Measurements from ENCODE around the gene ACVRL1.

The ACVRL1 gene

DNA sequence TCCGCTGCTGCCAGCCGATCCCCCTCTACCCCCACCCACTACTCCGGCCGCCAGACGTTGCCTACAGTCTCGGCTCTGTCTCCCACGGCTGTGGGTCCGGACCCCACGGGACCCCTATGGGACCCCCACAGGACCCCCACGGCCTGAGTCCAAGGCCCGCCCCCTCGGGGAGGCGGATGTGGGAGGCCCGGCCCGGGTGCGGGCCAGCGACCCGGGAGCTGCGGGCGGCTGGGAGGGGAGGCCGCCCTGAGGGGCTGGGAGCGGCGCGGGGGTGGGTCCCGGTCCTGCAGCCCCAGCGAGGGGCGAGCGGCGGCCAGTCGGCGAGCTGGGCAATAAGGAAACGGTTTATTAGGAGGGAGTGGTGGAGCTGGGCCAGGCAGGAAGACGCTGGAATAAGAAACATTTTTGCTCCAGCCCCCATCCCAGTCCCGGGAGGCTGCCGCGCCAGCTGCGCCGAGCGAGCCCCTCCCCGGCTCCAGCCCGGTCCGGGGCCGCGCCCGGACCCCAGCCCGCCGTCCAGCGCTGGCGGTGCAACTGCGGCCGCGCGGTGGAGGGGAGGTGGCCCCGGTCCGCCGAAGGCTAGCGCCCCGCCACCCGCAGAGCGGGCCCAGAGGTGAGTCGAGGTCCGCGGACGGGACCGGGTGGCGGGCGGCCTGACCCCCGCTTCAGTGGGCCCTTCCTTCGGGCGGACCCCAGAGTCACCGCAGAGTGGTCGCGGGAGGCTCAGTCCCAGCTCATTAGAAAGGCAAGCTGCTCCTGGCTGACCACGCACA, at the start of gene ACVRL1:
TSS of gene ACVRL1 (plus strand) at position 422 of the 773 bp plus-strand sequence. CDS start 4,971 bp downstream, outside the sequence.
- DNase-seq (ENCODE audit: low read depth in 2 of 2, low spot score in 1 of 2): no peak

- no peak for DNase-seq (ENCODE audit: low read depth in 2 of 2, low spot score in 1 of 2)
Observed at GRCh38 chr12:51860986-51861385, 46.3 kb upstream of the ACVRL1 start.

- DNase-seq (ENCODE audit: low read depth in 2 of 2, low spot score in 1 of 2): no peak
Observed at GRCh38 chr12:51862947-51863346, 44.4 kb upstream of the ACVRL1 start.

- DNase-seq (ENCODE audit: low read depth in 2 of 2, low spot score in 1 of 2): no peak
Observed at GRCh38 chr12:51863363-51863932, 43.9 kb upstream of the ACVRL1 start.

DNA sequence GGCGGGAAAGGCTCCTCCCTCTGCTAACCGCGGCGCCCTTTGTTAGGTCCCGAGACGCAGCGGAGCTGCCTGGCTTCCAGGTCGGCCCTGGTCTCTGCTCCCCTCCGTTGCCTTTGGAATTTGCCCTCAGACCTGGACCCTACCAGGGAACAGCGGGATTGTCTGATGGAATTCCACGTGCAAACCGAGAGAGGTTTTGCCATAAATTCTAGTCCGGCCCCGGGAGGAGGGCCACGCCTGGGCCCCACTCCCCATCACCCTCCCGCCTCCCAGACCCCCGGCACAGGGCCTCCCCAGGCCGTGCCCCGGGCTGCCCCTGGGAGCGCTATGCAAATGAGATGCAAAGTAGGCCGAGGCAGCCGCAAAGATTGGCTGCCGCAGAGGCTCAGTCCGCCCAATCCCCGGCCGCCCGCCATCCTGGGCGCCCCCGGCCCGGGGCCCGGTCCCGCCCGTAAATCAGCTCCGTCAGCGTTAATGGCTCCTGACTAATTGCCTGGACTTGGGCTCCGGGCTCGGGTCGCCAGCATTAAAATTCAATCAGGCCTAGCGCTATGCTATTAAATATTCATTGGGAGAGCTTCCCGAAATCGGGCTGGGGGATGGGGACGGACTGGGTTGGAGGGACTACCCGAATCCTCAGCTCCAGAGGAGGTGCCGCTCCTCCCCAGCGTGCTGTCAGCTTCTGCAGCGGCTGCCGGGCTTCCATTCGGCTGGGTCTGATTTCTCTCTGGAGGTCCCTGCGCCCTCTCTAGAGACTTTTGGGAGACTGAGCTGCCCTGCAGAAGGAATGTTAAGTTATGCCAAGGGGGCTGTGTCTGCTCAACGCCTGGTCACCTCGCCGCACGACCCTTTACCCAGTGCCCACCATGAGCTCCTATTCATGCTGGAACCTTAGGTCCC, 43.1 kb upstream of the ACVRL1 start:
- no peak for DNase-seq (ENCODE audit: low read depth in 2 of 2, low spot score in 1 of 2)

- DNase-seq (ENCODE audit: low read depth in 2 of 2, low spot score in 1 of 2): no peak
Observed at GRCh38 chr12:51864833-51865670, 42.3 kb upstream of the ACVRL1 start.

DNA sequence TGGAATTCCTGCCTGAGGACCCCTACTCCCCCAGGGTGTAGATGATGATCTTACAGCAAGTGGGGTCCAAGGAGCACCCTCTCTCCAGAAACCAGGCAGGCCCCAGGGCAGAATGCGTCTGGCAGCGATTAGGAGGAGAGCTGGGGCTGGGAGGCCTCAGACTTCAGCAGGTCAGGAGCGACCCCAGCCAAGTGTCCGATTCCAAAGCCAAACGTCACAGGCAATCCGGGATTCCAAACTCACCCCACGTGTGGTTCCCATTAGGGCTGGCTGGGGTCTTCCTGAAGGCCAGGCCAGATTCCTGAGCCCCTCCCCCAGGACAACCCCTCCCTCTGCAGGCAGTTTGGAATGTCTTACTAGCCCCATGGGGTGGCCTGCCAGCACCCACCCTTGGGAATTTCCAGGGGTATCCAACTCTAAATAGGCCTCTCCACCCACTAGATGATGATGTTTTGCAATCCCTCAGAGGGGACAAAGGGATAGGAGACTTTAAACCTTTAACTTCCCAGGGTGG, 41.5 kb upstream of the ACVRL1 start:
- DNase-seq (ENCODE audit: low read depth in 2 of 2, low spot score in 1 of 2): no peak

DNA sequence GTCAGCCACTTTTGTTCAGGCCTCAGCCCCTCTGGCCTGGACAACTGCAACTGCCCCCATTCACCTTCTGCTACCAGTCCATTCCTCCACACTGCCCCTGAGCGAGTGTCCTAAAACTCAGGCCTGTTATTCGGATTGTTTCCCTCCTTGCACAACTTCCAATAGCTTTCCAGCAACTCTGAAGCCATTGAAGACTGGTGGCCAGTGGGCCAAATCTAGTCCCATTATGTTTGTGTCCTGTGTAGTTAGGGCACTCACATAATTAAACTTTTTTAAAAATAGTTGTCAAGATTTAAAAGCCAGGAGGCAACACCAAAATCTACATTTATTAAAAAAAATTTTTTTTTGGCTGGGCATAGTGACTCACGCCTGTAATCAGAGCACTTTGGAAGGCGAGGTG, 41.0 kb upstream of the ACVRL1 start:
- DNase-seq (ENCODE audit: low read depth in 2 of 2, low spot score in 1 of 2): no peak

DNA sequence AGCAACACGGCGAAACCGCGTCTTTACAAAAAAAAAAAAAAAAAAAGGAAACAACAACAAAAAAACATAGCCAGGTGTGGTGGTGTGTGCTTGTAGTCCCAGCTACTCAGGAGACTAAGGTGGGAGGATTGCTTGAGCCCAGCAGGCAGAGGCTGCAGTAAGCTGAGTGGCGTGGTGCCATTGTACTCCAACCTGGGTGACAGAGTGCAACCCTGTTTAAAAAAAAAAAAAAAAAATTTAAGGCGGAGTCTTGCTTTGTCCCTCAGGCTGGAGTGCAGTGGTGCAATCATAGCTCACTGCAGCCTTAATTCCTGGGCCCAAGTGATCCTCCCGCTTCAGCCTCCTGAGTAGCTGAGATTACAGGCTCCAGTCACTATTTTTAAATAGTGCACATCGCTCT, 40.5 kb upstream of the ACVRL1 start:
- DNase-seq (ENCODE audit: low read depth in 2 of 2, low spot score in 1 of 2): no peak

DNA sequence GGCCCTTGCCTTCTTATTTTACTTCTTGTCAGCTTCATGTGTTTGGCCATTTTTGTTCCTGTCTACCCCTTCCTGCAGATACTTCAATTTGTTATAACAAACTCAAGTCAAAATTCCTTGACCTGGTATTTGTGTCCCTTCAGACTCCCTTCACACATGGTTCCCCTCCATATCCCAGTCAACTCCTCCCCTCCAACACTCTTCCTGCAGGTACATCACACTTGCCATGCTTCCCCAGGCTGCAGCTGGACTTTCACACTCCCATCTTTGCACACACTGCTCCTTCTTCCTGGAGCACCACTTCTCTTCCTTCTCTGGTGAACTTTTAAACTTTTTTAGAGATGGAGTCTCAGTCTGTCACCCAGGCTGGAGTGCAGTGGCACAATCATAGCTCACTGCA, 39.9 kb upstream of the ACVRL1 start:
- no peak for DNase-seq (ENCODE audit: low read depth in 2 of 2, low spot score in 1 of 2)

DNA sequence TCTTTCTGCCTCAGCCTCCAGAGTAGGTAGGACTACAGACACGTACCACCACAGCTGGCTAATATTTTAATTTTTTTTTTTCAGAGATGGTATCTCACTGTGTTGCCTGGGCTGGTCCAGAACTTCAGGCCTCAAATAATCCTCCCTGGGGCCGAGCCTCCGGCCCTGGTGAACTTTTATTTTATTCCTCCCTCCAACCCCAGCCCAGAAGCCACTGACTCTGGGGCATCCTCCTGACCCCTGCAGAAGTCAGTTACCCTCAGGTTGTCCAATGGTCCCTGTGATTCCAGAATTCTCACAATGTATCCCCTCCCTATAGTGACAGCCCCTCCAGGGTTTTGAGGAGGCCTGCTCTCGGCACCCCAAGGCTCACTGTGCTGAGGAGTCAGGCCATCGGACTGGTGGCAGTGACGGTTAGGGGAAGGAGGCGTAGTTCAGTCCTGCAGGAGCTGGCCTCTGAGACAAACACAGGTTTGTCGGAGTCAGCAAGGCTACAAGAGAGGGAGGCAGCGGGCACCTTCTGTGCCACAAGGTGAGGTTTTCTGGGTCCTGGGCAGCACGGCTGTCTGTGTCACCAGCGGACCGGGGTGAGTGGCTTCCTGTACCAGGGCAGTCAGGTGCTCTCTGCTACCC, 39.4 kb upstream of the ACVRL1 start:
- no peak for DNase-seq (ENCODE audit: low read depth in 2 of 2, low spot score in 1 of 2)

GRCh38 chr12:51868821-51869495, 38.3 kb upstream of the ACVRL1 start:
- no peak for DNase-seq (ENCODE audit: low read depth in 2 of 2, low spot score in 1 of 2)

- DNase-seq (ENCODE audit: low read depth in 2 of 2, low spot score in 1 of 2): no peak
Observed at GRCh38 chr12:51869496-51869865, 37.8 kb upstream of the ACVRL1 start.

- DNase-seq (ENCODE audit: low read depth in 2 of 2, low spot score in 1 of 2): no peak
Observed at GRCh38 chr12:51869931-51870330, 37.4 kb upstream of the ACVRL1 start.

- DNase-seq (ENCODE audit: low read depth in 2 of 2, low spot score in 1 of 2): no peak
Observed at GRCh38 chr12:51870504-51870903, 36.8 kb upstream of the ACVRL1 start.

- no peak for DNase-seq (ENCODE audit: low read depth in 2 of 2, low spot score in 1 of 2)
Observed at GRCh38 chr12:51871126-51871525, 36.2 kb upstream of the ACVRL1 start.

DNA sequence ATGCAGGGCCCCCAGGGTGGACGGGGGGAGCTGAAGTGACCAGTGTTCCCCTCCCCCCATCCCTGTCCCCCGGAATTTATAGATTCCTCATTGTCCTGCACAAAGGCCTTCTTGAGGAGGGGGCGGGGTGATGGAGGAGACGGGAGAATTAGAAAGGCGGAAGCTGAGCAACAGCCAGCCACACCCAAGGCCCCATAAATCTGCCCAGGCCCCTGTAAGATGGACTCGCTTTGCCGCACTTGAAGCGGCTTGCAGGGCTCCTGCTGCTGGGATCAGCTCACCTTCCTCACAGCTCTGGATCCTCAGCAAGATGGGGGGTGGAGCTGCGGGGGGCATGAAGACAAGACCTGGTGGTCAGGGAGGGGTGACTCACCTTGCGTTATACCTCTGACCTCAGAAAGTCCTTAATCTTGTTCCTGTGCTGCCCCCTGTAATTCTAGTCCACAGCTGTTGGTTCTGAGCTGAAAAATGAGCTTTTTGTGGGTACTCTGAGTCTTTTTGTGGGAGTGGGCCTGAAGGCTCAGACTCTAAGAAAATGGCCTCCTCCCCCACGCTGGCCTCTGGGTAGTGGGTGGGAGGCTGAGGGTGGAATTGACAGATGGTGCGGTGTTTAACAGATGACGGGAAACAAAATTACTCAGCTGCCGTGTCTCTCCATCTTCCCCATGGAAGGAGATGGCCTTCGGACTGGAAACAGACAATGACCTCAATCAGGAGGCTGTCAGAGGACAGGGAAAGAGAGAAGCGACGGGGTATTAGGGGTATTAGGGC, 35.2 kb upstream of the ACVRL1 start:
- DNase-seq (ENCODE audit: low read depth in 2 of 2, low spot score in 1 of 2): no peak

DNA sequence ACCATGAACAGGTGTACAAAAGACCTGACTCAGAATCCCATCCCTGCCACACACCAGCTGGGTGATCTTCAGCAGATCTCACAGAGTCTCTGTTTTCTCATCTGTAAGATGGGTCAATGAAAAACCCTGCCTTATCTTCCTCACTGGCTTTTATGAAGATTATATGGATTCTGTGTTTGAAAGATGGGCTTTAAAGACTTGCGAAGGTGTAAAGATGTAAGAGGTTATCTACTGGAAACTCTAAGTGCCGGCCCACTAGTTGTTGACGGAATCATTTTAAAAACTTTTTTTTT, 34.7 kb upstream of the ACVRL1 start:
- no peak for DNase-seq (ENCODE audit: low read depth in 2 of 2, low spot score in 1 of 2)

GRCh38 chr12:51873251-51873994, 33.9 kb upstream of the ACVRL1 start:
- no peak for DNase-seq (ENCODE audit: low read depth in 2 of 2, low spot score in 1 of 2)
